SK-MEL-5 (cell line): ENCODE data around the gene RNF123. TPM values are rescaled to one million over a fixed set of nuclear protein-coding genes. Genes with fewer than 3 reads are reported as not detected.
A peak's percentile ranks its signal among the peaks of the same experiment; 100 is the strongest.

ENCODE experiments used
- DNase-seq: peaks from one replicate; pipeline ENCODE4 v3.0.0-alpha.2; 2016; ENCODE audit warnings: low read depth, low spot score
- in situ Hi-C: cut with HindIII; loops from 2 replicates; pipeline ENCODE4 v1.10.0; 2016; ENCODE audit warnings: low sequenced_read_pairs, high pct_unique_total_duplicates, low pct_unique_long_range_greater_than_20kb
- total RNA-seq: library from RNA; depleted of rRNA; stranded (reverse); fragments of >200 nt; shearing (Covaris generic); gene quantifications from 2 replicates; pipeline ENCODE4 v1.2.3, GENCODE V29; 2014

RNF123 gene
- total RNA-seq, 1 experiment from 2014 or later, result 33.5 TPM

- in situ Hi-C loops, result no loop called here
- no peak for DNase-seq
Measured at GRCh38 chr3:49709852-49710251, 20.5 kb downstream of the RNF123 start.

DNA sequence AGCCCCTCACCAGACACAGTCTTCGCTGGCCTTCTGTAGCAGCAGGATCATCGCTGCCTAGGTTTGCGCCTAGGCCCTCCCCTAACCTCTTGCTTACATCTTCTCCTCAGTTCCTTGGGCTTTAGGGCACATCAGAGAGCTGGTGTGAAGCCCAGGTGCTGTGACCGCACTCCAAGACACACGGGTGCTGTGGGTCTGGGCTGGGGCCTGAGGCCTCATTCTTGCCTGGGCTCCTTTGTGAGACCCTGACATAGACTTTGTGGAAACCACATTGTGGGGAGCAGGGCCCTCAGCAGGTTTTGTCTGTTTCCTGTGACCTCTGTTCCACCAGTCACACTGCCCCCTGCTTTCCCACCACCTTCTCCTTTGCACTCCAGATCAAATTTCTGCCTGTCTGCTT, 22.1 kb downstream of the RNF123 start:
- in situ Hi-C loops, result no loop called here
- no peak for DNase-seq

DNA sequence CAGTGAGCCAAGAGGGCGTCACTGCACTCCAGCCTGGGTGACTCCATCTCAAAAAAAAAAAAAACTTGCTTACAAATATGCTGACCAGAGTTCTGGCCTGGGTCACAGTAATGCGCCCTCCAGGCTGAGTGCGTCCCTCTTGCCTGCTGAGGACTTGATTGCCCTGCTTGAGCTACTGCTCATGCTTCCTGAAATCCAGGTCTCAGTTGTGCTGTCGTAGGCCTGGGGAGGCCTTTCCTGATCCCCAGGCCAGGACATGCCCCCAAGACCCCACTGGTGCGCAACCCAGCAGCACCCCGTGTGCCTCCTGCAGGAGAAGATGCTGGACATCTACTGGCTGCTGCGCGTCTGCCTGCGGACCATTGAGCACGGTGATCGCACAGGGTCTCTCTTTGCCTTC, 22.8 kb downstream of the RNF123 start:
- in situ Hi-C loops, result no loop called here
- DNase-seq, result no peak

GRCh38 chr3:49712631-49713317, 23.4 kb downstream of the RNF123 start:
- DNase-seq, result no peak
- in situ Hi-C loops, result no loop called here

DNA sequence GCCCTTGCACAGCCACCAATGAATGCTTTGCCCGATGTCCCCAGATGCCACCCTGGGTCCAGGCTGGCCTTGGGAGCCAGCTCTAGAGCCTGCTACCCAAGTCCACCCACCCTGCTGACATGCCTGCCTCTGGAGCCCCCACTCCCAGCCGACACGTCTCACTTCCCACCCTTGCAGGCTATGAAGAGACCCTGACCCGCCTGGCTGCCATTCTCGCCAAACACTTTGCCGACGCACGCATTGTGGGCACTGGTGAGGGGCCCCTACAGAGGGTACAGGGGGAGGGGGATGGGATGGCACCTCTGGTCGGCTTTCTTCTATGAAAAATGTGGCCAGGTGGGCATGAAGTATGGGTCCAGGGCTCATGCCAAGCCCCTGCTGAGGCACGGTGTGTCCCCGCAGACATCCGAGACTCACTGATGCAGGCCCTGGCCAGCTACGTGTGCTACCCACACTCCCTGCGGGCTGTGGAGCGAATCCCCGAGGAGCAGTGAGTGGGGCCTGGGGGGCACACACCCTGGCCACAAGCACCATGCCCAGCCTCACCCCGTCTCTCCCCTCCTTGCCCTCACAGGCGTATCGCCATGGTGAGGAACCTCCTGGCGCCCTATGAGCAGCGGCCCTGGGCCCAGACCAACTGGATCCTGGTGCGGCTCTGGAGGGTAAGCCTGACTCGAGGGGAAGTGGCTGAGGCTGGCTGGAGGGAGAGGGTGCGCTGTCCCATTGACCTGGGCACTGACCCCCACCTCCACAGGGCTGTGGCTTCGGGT, 24.2 kb downstream of the RNF123 start:
- in situ Hi-C loops, result no loop called here
- no peak for DNase-seq

- in situ Hi-C loops, result no loop called here
- no peak for DNase-seq
Measured at GRCh38 chr3:49714728-49715550, 25.6 kb downstream of the RNF123 start.

DNA sequence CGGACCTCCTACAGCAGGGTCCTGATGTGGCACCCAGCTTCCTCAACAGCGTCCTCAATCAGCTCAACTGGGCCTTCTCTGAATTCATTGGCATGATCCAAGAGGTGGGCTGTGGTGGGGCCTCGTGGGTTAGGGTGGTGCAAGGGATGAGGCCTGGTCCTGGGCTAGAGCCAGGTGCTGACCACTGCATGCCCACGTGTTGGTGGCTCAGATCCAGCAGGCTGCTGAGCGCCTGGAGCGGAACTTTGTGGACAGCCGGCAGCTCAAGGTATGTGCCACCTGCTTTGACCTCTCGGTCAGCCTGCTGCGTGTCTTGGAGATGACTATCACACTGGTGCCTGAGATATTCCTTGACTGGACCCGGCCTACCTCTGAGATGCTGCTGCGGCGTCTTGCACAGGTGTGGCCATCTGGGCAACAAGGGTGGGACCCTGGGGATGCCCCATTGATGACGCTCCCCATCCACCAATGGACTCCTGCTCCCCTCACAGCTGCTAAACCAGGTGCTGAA, 26.3 kb downstream of the RNF123 start:
- in situ Hi-C loops, result no loop called here
- DNase-seq, result no peak

- in situ Hi-C loops, result no loop called here
- DNase-seq, result no peak
Measured at GRCh38 chr3:49716169-49716568, 26.8 kb downstream of the RNF123 start.

GRCh38 chr3:49716691-49717210, 27.4 kb downstream of the RNF123 start:
- in situ Hi-C loops, result no loop called here
- no peak for DNase-seq

- in situ Hi-C loops, result no loop called here
- DNase-seq, result no peak
Measured at GRCh38 chr3:49717211-49717958, 28.0 kb downstream of the RNF123 start.

DNA sequence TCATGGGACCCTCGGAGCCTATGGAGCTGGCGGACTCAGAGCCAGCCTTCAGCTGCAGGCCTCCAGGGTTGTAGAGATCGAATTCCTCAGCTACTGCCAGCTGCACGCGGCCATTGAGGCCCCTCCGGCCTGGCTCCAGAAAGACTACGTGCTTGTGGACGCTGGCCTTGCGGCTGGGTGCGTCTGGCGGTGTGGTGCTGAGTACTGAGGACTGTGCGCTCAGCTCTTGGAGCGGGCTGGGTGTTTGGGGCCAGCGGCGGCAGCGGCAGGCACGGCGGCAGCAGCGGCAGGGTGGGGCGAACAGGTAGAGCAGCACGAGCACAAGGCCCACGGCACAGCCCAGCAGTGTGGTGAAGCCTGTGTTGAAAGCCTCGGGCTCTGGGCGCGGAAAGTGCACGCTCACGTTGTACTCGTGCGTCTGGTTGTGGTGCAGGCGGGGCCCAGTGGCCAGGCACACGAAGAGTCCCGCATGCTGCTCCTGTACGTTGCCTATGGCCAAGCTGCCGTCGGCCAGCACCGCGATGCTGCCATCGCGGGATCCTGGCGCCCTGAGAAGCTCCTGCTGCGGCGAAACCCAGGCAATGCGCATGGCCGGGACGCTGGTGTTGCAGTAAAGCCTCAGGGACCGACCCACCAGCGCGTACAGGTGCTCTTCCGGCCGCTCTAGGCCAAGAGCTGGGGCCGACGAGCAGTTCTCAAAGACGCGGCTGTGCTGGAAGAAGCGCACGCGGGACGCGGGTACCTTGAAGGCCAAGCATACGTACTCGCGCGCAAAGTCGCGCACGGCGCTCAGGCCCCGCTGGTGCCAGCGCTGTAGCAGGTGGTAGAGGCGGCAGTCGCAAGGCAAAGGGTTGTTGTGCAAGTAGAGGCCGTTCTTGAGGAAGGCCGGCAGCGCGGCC, 28.9 kb downstream of the RNF123 start:
- in situ Hi-C loops, result no loop called here
- DNase-seq, result no peak

DNA sequence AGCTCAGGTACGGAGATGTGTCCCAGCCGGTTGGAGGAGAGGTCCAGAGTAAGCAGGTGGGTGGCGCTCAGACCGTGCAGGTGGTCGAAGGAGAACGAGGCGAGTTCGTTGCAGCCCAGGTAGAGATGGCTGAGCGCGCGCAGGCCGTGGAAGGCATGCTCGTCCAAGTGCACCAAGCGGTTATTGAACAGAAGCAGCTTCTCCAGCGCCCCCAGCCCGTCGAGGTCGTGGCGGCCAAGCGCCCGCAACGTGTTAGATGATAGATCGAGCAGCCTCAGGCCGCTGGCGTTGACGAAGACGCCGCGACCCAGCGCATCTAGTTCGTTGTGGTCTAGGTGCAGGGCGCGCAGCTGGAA, 29.5 kb downstream of the RNF123 start:
- DNase-seq, result no peak

GRCh38 chr3:49719214-49719884, 30.0 kb downstream of the RNF123 start, which contains the start of gene AMIGO3:
Gene AMIGO3 (minus strand): TSS chr3:49719684. CDS start chr3:49719465, 219 bp downstream.
- in situ Hi-C loops, result no loop called here
- peak; percentile 88 for DNase-seq

More for the DNA sequence above, 29.5 kb downstream of the RNF123 start:
- in situ Hi-C loops, result no loop called here

GRCh38 chr3:49720855-49721595, 31.7 kb downstream of the RNF123 start:
- in situ Hi-C loops, result no loop called here

GRCh38 chr3:49721596-49721895, 32.2 kb downstream of the RNF123 start:
- no peak for DNase-seq
- in situ Hi-C loops, result no loop called here

More at GRCh38 chr3:49720855-49721595, 31.7 kb downstream of the RNF123 start:
- no peak for DNase-seq
